HG03439 (cell line): ENCODE measurements around the gene SLC25A26.

Experiments
- ATAC-seq: cut with Tn5 transposase; IDR thresholded peaks from one replicate; pipeline ENCODE4 v1.9.1; 2021; ENCODE audit warnings: mild to moderate bottlenecking, moderate library complexity; ENCODE audit not compliant: unreplicated experiment

The SLC25A26 gene

DNA sequence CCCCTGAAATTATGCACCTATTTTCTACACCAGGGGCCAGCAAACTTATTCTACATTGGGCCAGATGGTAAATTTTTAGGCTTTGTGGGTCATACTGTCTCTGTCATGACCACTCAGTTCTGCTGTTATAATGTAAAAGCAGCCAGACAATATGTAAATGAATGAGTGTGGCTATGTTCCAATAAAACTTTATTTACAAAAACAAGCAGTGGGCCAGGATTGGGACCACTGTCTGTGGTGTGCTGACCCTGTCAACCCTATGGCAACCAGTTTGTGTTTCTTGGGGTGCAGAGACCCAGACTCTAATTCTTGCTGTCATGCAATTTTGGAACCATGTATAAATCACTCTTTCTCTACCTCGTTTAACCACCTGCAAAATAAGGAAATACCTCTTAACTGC is 205.3 kb downstream of the SLC25A26 start:
- no peak for ATAC-seq

DNA sequence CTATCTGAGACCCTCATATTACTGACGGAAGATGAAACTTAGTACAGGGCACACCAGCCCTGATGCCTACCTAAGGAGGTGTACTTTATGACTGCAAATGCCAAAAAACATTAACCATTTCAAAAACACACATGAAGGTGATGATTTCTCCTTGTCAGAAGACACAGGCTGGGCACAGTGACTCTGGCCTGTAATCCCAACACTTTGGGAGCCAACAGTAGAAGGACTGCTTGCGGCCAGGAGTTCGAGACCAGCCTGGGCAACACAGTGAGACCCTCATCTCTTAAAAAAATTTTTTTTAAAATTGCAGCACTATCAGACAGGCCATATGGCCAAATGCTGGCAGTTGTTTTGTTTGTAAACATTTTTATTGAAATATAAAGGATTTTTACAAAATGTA is 206.6 kb downstream of the SLC25A26 start:
- ATAC-seq: no peak

DNA sequence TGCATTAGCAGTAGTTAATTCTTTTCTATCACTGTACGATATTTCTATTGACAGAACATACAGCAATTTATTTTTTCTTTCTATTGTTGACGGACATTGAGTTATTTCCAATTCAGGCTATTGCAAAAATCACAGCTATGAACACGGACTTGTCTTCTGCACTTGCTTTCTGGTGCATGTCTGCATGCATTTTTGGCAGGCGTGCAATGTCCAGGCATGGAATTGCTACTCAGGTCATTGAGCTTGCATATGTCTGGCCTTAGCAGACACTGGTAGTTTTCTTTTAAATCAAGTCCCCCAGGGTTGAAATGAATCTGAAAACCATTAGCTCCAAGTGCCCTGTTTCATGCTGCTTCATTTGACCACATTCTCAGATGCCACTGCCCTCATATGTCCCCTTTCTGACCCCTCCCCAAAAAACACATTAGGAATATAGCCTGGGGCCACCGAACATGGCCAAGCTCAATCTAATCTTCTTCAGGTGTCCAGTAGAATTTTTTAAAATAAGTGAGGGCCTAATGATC is 207.2 kb downstream of the SLC25A26 start:
- no peak for ATAC-seq
